Right lobe of liver (tissue), 4 donors: Measurements from ENCODE around the gene AGO3.

Experiments used
- POLR2A ChIP-seq: fragments of 450-650 bp; IDR thresholded peaks from one replicate; pipeline ENCODE4 v1.6.1; 2017; ENCODE audit warnings: antibody characterized with exemption, mild to moderate bottlenecking
- TF ChIP-seq, protein P1 (sequence below), 4 donors: fragments of 200-600 bp in 3 of 4; fragments of 450-650 bp in 1 of 4; IDR thresholded peaks; one replicate each; pipeline versions ENCODE4 v1.5.1 to v1.8.0; 2016 to 2022; ENCODE audit warnings: antibody characterized with exemption in 4 of 4, mild to moderate bottlenecking in 2 of 4
- donor health status: DM: no; HTN: no; CAD: no.
- donor health status: DM: no; HTN: no; CAD: no.
- donor health status: DM: no; HTN: yes; CAD: no.

DNA sequence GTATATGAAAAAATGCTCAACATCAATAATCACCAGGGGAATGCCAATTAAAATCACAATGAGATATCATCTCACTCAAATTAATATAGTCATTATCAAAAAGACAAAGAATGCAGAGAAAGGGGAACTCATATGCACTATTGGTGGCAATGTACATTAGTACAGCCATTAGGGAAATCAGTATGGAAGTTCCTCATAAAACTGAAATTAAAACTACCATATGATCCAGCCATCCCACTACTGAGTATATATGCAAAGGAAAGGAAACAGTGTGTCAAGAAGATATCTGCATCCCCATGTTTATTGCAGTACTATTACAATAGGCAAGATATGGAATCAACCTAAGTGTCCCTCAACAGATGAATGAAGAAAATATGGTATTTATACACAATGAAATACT is 120.9 kb downstream of the AGO3 start:
- TF ChIP-seq, protein P1, sequence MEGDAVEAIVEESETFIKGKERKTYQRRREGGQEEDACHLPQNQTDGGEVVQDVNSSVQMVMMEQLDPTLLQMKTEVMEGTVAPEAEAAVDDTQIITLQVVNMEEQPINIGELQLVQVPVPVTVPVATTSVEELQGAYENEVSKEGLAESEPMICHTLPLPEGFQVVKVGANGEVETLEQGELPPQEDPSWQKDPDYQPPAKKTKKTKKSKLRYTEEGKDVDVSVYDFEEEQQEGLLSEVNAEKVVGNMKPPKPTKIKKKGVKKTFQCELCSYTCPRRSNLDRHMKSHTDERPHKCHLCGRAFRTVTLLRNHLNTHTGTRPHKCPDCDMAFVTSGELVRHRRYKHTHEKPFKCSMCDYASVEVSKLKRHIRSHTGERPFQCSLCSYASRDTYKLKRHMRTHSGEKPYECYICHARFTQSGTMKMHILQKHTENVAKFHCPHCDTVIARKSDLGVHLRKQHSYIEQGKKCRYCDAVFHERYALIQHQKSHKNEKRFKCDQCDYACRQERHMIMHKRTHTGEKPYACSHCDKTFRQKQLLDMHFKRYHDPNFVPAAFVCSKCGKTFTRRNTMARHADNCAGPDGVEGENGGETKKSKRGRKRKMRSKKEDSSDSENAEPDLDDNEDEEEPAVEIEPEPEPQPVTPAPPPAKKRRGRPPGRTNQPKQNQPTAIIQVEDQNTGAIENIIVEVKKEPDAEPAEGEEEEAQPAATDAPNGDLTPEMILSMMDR (IDR thresholded peaks at IDR 0.05), result no peak
- no peak for TF ChIP-seq POLR2A
